ENCODE measurements around the gene RXRA. TPM values are rescaled to one million over a fixed set of nuclear protein-coding genes. Genes with fewer than 3 reads are reported as not detected.

RXRA gene
- total and polyA plus RNA-seq, 2 donors (not counting 1 experiment from before 2014, with no cell fraction given): 2.6 to 6.8 TPM

GRCh38 chr9:134360897-134361296 is 34.6 kb downstream of the RXRA start:
- 90% methylated on average over 14 of the region's 14 CpGs for WGBS (ENCODE audit: insufficient coverage)
- Histone ChIP-seq H4K20me1 (ENCODE audit: control insufficient read depth, insufficient read depth, low read length, poor library complexity, severe bottlenecking) (no peaks in the 10 kb centered on the region), H3K9me3 (ENCODE audit: control extremely low read depth in 1 of 3, control insufficient read depth in 2 of 3, insufficient read depth in 1 of 3, low read length in 2 of 3) (no peaks in the 10 kb centered on the region), H2AFZ (ENCODE audit: insufficient read depth, low read depth, low read length, poor library complexity, severe bottlenecking) (no peak overlapping the region), H3K4me1 (ENCODE audit: control insufficient read depth in 2 of 2, insufficient read depth in 2 of 2, low read length in 2 of 2) (no peaks in the 10 kb centered on the region), H3K27ac (ENCODE audit: low read length in 2 of 2) (no peak overlapping the region), H3K36me3 (replicated peaks in 1 of 2; ENCODE audit: control extremely low read depth in 1 of 2, control insufficient read depth in 1 of 2, extremely low read depth in 1 of 2, insufficient read depth in 2 of 2, low read length in 1 of 2) (no peaks in the 10 kb centered on the region), H3K79me2 (ENCODE audit: control insufficient read depth, insufficient read depth, low read length) (peaks cover 4% of the 10 kb centered on the region), H3K27me3 (replicated peaks in 1 of 4; ENCODE audit: control extremely low read depth in 1 of 4, control insufficient read depth in 3 of 4, insufficient read depth in 4 of 4, low read length in 3 of 4) (no peaks in the 10 kb centered on the region), H3K9ac (ENCODE audit: low read length) (no peak overlapping the region), H3K4me2 (replicated peaks; ENCODE audit: low read depth, low read length, poor library complexity, severe bottlenecking) (no peak overlapping the region), H3K4me3 (ENCODE audit: control extremely low read depth in 1 of 5, extremely low read depth in 1 of 5, insufficient read depth in 1 of 5, low read depth in 2 of 5, low read length in 4 of 5) (no peak overlapping the region)
- H3K4me1 Mint-ChIP-seq: peaks cover 2% of the 10 kb centered on the region
- H3K27ac Mint-ChIP-seq: no peak overlapping the region
- ChIA-PET POLR2A (no interaction called here), CTCF (no interaction called here)
- no peak for DNase-seq
- no peak overlapping the region for H3K4me3 Mint-ChIP-seq
- no peaks in the 10 kb centered on the region for H3K9me3 Mint-ChIP-seq (ENCODE audit: insufficient read depth)
- no peaks in the 10 kb centered on the region for H3K27me3 Mint-ChIP-seq
- TF ChIP-seq CTCF (IDR thresholded peaks at IDR 0.05): no peak
- no peak for ATAC-seq (ENCODE audit: low read depth)
- intact Hi-C loops (cut with micrococcal nuclease): no loop called here

DNA sequence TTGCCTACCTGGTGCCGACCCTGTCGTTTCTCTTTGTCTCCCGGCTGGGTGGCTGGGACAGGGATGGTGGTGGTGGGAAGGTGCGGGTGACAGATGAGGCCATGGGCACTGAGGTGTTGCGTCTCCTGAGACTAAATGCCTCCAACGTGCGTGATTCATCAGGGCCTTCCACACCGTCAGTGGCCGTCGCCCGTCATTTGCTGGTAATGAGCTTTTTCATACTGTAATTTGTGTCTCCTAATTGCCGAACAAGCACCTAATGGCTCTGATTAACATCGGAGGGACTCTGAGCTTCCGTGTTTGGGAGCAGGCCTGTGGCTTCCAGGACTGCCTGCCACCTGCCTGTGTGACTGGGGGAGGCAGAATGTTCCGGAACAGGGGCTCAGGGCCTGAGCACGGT is 35.2 kb downstream of the RXRA start:
- peaks cover 3 to 5% of the 10 kb centered on the region in 2 donors for H3K4me1 ChIP-seq (ENCODE audit: control insufficient read depth in 2 of 2, insufficient read depth in 2 of 2, low read length in 2 of 2)
- H3K27me3 Mint-ChIP-seq: no peaks in the 10 kb centered on the region
- no peaks in the 10 kb centered on the region for H3K9me3 Mint-ChIP-seq (ENCODE audit: insufficient read depth)
- H3K79me2 ChIP-seq (ENCODE audit: control insufficient read depth, insufficient read depth, low read length): peaks cover 4% of the 10 kb centered on the region
- POLR2A ChIA-PET: no interaction called here
- no peaks in the 10 kb centered on the region for H3K9me3 ChIP-seq (ENCODE audit: control extremely low read depth in 1 of 3, control insufficient read depth in 2 of 3, insufficient read depth in 1 of 3, low read length in 2 of 3)
- H3K9ac ChIP-seq (ENCODE audit: low read length): no peak overlapping the region
- CTCF ChIA-PET: no interaction called here
- H3K4me3 ChIP-seq (ENCODE audit: control extremely low read depth in 1 of 5, extremely low read depth in 1 of 5, insufficient read depth in 1 of 5, low read depth in 2 of 5, low read length in 4 of 5): no peak overlapping the region
- no peaks in the 10 kb centered on the region for H4K20me1 ChIP-seq (ENCODE audit: control insufficient read depth, insufficient read depth, low read length, poor library complexity, severe bottlenecking)
- no peak overlapping the region for H3K27ac Mint-ChIP-seq
- no peak overlapping the region for H2AFZ ChIP-seq (ENCODE audit: insufficient read depth, low read depth, low read length, poor library complexity, severe bottlenecking)
- ATAC-seq (ENCODE audit: low read depth) (no peak), DNase-seq (no peak)
- TF ChIP-seq EZH2 (IDR thresholded peaks at IDR 0.05; ENCODE audit: borderline replicate concordance, insufficient read depth, low read depth, low read length, poor library complexity, severe bottlenecking) (no peak), CTCF (IDR thresholded peaks at IDR 0.05) (no peak)
- 95% methylated on average over 16 of the region's 16 CpGs for WGBS (ENCODE audit: insufficient coverage)
- intact Hi-C loops (cut with micrococcal nuclease): no loop called here
- H3K4me1 Mint-ChIP-seq: peaks cover 2% of the 10 kb centered on the region
- H3K4me3 Mint-ChIP-seq: no peak overlapping the region
- no peak overlapping the region for H3K4me2 ChIP-seq (replicated peaks; ENCODE audit: low read depth, low read length, poor library complexity, severe bottlenecking)
- no peak overlapping the region for H3K27ac ChIP-seq (ENCODE audit: low read length in 2 of 2)
- no peaks in the 10 kb centered on the region for H3K36me3 ChIP-seq (replicated peaks in 1 of 2; ENCODE audit: control extremely low read depth in 1 of 2, control insufficient read depth in 1 of 2, extremely low read depth in 1 of 2, insufficient read depth in 2 of 2, low read length in 1 of 2)
- H3K27me3 ChIP-seq (replicated peaks in 1 of 4; ENCODE audit: control extremely low read depth in 1 of 4, control insufficient read depth in 3 of 4, insufficient read depth in 4 of 4, low read length in 3 of 4): no peaks in the 10 kb centered on the region
